Heart right ventricle (tissue), 16 donors: Measurements from ENCODE around the gene UGT3A2. TPM values are rescaled to one million over a fixed set of nuclear protein-coding genes. Genes with fewer than 3 reads are reported as not detected.

ENCODE experiments used
- ATAC-seq, 8 donors: fragments of 200-7000 bp; cut with Tn5 transposase; one replicate each; pipeline ENCODE4 v1.9.1; 2020; ENCODE audit warnings: mild to moderate bottlenecking in 8 of 8, moderate library complexity in 8 of 8, moderate number of reproducible peaks in 1 of 8
- DNase-seq, 2 donors: peaks; one replicate each; pipeline ENCODE4 v3.0.0-alpha.2; 2020
- H3K27ac ChIP-seq, 10 donors: fragments of 200-600 bp; sonication (generic) in 2 of 10; one replicate each; pipeline versions ENCODE4 v1.5.0 to v1.8.0; 2020 to 2022; ENCODE audit warnings: mild to moderate bottlenecking in 3 of 10
- H3K27me3 ChIP-seq, 7 donors: fragments of 200-600 bp; one replicate each; pipeline ENCODE4 v1.8.0; 2021 to 2022; ENCODE audit warnings: mild to moderate bottlenecking in 2 of 7
- H3K36me3 ChIP-seq, 9 donors: fragments of 200-600 bp; sonication (generic) in 1 of 9; one replicate each; pipeline versions ENCODE4 v1.5.0 to v1.8.0; 2020 to 2022; ENCODE audit warnings: mild to moderate bottlenecking in 2 of 9
- H3K4me1 ChIP-seq, 9 donors: fragments of 200-600 bp; sonication (generic) in 1 of 9; one replicate each; pipeline versions ENCODE4 v1.5.0 to v1.8.0; 2020 to 2022; ENCODE audit warnings: mild to moderate bottlenecking in 4 of 9
- H3K4me3 ChIP-seq, 10 donors: fragments of 200-600 bp; sonication (generic) in 2 of 10; one replicate each; pipeline versions ENCODE4 v1.5.0 to v1.8.0; 2020 to 2022; ENCODE audit warnings: mild to moderate bottlenecking in 7 of 10, moderate library complexity in 2 of 10
- H3K9me3 ChIP-seq, 11 donors: fragments of 200-600 bp in 10 of 11; sonication (generic) in 2 of 11; one replicate each; pipeline versions ENCODE4 v1.5.0 to v1.8.0; 2013 to 2022; ENCODE audit warnings: mild to moderate bottlenecking in 2 of 11, control low read depth in 1 of 11, moderate library complexity in 1 of 11
- WGBS, 2 donors: extraction: QIAGEN DNeasy Blood & Tissue Kit; methylation state at CpG; one replicate each; pipeline ENCODE4 v1.1.7; 2013; ENCODE audit warnings: inconsistent platforms in 1 of 2; 5-methylcytosine and 5-hydroxymethylcytosine counted together
- intact Hi-C, 10 donors: fragments of 100-400 bp; cut with DNase I; formaldehyde crosslinking; loops; one replicate each; pipeline versions ENCODE4 v1.11.1 to v1.14.2; 2022
- polyA plus RNA-seq, 2 donors: library from polyadenylated mRNA; stranded (reverse); fragments of 200-250 nt; gene quantifications; one replicate each; pipeline ENCODE4 v1.2.3, GENCODE V29; 2013
- total RNA-seq, 10 donors: library from RNA; stranded (reverse); fragmentation: NEBNext Ultra II Directional in 3 of 10; extraction: Animal tissue kit (Norgen Biotek cat#: 25700) in 3 of 10; gene quantifications; one replicate each; pipeline versions ENCODE4 v1.2.1 to v1.2.4, GENCODE V29; 2021 to 2023
- TF ChIP-seq, protein P1 (sequence below), 9 donors: fragments of 200-600 bp; sonication (generic) in 2 of 9; IDR thresholded peaks; one replicate each; pipeline versions ENCODE4 v1.5.0 to v1.8.0; 2021 to 2022; ENCODE audit warnings: antibody characterized with exemption in 9 of 9, mild to moderate bottlenecking in 5 of 9, moderate library complexity in 1 of 9
- donor health status: Arrhythmogenic right ventricular cardiomyopathy.
- donor health status: ischemic (EF 13 %, LVEDD 7.1; RV severe dilation, severe dysfunction).
- donor health status: healthy with polysubstance abuse.
- donor health status: DM: no; HTN: yes; CAD: no.
- donor health status: DM: no; HTN: no; CAD: no.
- donor health status: ischemic (EF 25% LVEDD 6.9; RV normal size, moderate dysfunction).
- donor health status: ischemic (EF 25% LVEDD 5.7; RV mildly dilated, moderate dysfunction).
- donor health status: healthy.
- donor health status: DM: yes; HTN: yes; CAD: no.
- donor health status: Ischemic cardiomyopathy.
- donor health status: ischemic (EF 35%, LVEDD 5.7; RV mildly dilated, moderate dysfunction).
- donor health status: nonischemic (EF 11% LVEDD 7.7; RV severe dilation, severe dysfunction).
- donor health status: DM: yes; HTN: yes; CAD: no.
- donor health status: PGD.
- donor health status: ischemic (EF 29% LVEDD 5.4; RV normal size, mild dysfunction).
- donor health status: nonischemic (EF 23%, LVEDD 6.1; RV moderate dilation, normal function).

The UGT3A2 gene
- total and polyA plus RNA-seq, 12 donors = not detected

GRCh38 chr5:36017622-36018021 lies 49.1 kb downstream of the UGT3A2 start:
- no peaks in the 10 kb centered on the region for H3K4me1 ChIP-seq
- H3K4me3 ChIP-seq = no peak overlapping the region
- intact Hi-C loops = no loop called here
- TF ChIP-seq, protein P1, sequence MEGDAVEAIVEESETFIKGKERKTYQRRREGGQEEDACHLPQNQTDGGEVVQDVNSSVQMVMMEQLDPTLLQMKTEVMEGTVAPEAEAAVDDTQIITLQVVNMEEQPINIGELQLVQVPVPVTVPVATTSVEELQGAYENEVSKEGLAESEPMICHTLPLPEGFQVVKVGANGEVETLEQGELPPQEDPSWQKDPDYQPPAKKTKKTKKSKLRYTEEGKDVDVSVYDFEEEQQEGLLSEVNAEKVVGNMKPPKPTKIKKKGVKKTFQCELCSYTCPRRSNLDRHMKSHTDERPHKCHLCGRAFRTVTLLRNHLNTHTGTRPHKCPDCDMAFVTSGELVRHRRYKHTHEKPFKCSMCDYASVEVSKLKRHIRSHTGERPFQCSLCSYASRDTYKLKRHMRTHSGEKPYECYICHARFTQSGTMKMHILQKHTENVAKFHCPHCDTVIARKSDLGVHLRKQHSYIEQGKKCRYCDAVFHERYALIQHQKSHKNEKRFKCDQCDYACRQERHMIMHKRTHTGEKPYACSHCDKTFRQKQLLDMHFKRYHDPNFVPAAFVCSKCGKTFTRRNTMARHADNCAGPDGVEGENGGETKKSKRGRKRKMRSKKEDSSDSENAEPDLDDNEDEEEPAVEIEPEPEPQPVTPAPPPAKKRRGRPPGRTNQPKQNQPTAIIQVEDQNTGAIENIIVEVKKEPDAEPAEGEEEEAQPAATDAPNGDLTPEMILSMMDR (IDR thresholded peaks at IDR 0.05) = no peak
- WGBS, 2 donors = 68 to 74% methylated on average over 5 of the region's 5 CpGs
- H3K27me3 ChIP-seq = no peaks in the 10 kb centered on the region
- ATAC-seq = no peak
- no peak overlapping the region for H3K27ac ChIP-seq
- no peaks in the 10 kb centered on the region for H3K36me3 ChIP-seq
- DNase-seq = no peak
- peaks cover 0 to 36% (median 13%) of the 10 kb centered on the region in 11 donors for H3K9me3 ChIP-seq

- no peak overlapping the region for H3K4me3 ChIP-seq
- H3K9me3 ChIP-seq = peaks cover 0 to 38% (median 13%) of the 10 kb centered on the region in 11 donors
- H3K27ac ChIP-seq = no peak overlapping the region
- no peaks in the 10 kb centered on the region for H3K36me3 ChIP-seq
- WGBS, 2 donors = 50% methylated on average over 1 of the region's 1 CpG
- TF ChIP-seq, protein P1 (IDR thresholded peaks at IDR 0.05) = no peak
- intact Hi-C loops = no loop called here
- no peaks in the 10 kb centered on the region for H3K4me1 ChIP-seq
- DNase-seq (no peak), ATAC-seq (no peak)
- H3K27me3 ChIP-seq = no peaks in the 10 kb centered on the region
Observed at GRCh38 chr5:36017004-36017403, 49.7 kb downstream of the UGT3A2 start.

- Histone ChIP-seq H3K36me3 (no peaks in the 10 kb centered on the region), H3K4me1 (no peaks in the 10 kb centered on the region), H3K27ac (no peak overlapping the region), H3K4me3 (no peak overlapping the region), H3K27me3 (no peaks in the 10 kb centered on the region), H3K9me3 (peaks cover 0 to 49% (median 8%) of the 10 kb centered on the region in 11 donors)
- intact Hi-C loops = no loop called here
- 75 to 80% methylated on average over 2 of the region's 2 CpGs for WGBS, 2 donors
- DNase-seq (no peak), ATAC-seq (no peak)
- TF ChIP-seq, protein P1 (IDR thresholded peaks at IDR 0.05) = no peak
Observed at GRCh38 chr5:36013182-36013581, 53.5 kb downstream of the UGT3A2 start.

DNA sequence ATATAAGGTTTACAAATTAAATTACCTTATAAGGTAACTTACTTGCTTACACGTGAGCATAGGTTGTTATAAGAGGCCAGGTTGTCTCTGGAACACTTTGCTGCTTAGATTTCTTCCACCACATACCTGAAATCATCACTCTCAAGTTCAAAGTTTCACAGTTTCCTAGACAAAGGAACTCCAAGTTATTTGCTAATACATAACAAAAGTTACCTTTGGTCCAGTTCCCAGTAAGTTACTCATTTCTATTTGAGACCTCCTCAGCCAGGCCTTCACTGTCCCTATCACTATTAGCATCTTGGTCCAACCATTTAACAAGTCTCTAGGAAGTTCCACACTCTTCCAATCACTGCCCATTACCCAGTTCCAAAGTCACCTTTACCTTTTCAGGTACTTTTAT lies 57.0 kb downstream of the UGT3A2 start:
- H3K27ac ChIP-seq = no peak overlapping the region
- no peak for DNase-seq

More for the DNA sequence above, 57.0 kb downstream of the UGT3A2 start:
- Histone ChIP-seq H3K27me3 (no peaks in the 10 kb centered on the region), H3K4me3 (no peak overlapping the region), H3K4me1 (no peaks in the 10 kb centered on the region), H3K36me3 (no peaks in the 10 kb centered on the region), H3K9me3 (peaks cover 0 to 34% (median 1%) of the 10 kb centered on the region in 11 donors)
- WGBS, 2 donors = 51 to 52% methylated on average over 1 of the region's 1 CpG
- intact Hi-C loops = no loop called here
- ATAC-seq = no peak
- TF ChIP-seq, protein P1 (IDR thresholded peaks at IDR 0.05) = no peak
